Stimulated activated CD4-positive, alpha-beta T cell treated with anti-CD3 and anti-CD28 coated beads, Interleukin-4, amount 100 ng/mL, for 48 hours (primary cell): ENCODE measurements around the gene ABHD6.
A peak's percentile ranks its signal among the peaks of the same experiment; 100 is the strongest.
"Not testable (repeated sequence)": the region's sequence is repeated elsewhere in the genome, so short reads cannot be mapped to it uniquely, and the experiment has no call there.

Source experiments
- DNase-seq, 2 donors: peaks; one replicate each; pipeline ENCODE4 v3.0.0-alpha.2; 2020; ENCODE audit warnings: low read depth in 2 of 2

Gene ABHD6, protein sequence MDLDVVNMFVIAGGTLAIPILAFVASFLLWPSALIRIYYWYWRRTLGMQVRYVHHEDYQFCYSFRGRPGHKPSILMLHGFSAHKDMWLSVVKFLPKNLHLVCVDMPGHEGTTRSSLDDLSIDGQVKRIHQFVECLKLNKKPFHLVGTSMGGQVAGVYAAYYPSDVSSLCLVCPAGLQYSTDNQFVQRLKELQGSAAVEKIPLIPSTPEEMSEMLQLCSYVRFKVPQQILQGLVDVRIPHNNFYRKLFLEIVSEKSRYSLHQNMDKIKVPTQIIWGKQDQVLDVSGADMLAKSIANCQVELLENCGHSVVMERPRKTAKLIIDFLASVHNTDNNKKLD

DNA sequence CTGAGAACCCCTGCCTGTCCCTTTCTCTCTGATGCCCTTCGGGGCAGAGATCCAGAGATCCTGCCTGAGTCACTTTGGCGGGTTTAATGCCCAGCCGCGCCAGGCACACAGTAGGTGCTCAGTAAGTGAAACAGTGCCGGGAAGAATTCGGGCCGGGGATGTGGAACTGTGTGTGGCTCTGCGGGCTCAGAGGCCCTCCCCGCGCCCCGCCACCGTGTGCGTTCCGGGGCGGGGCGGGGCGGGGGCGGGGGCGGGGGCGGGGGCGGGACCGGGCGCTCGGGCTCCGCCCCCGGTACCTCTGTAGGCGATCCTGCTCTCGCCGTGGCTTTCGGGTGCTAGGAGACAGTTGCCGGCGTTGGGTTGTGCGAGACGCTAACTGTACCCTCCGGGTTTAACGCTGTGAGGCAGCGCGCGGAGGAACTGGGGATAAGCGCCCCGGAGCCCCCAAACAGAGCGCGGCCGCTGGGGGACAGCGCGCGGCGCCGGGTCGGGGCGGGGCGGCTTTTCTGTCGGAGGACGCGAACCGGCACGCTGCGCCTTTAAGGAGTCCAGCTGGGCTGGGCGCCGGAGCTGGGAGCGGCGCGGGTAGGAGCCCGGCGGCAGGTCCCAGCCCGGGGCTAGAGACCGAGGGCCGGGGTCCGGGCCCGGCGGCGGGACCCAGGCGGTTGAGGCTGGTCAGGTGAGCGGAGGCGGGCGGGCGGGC, at the start of gene ABHD6:
Gene ABHD6, plus strand, starts transcription at position 555 of the 703 bp plus-strand sequence. CDS start 18,795 bp downstream, outside the sequence.
- peak; percentile 73 to 81 for DNase-seq

DNA sequence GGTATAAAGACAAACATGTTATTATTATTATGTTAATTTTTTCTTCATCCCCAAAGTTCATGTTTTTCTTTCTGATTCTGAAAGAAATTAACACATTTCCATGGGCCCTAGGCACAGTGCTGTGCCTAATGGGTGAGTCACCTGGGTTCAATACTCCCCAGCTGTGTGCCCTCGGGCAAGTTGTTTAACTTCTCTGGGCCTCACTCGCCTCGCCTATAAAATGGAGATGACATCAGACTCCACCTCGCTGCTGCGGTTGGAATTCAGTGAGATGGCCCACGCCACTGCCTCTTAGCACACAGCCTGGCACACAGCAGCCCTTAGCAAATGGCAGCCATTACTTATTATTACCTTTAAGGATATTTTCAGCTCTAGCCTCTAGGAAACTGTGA, 49.4 kb upstream of the ABHD6 start:
- DNase-seq: no peak

DNA sequence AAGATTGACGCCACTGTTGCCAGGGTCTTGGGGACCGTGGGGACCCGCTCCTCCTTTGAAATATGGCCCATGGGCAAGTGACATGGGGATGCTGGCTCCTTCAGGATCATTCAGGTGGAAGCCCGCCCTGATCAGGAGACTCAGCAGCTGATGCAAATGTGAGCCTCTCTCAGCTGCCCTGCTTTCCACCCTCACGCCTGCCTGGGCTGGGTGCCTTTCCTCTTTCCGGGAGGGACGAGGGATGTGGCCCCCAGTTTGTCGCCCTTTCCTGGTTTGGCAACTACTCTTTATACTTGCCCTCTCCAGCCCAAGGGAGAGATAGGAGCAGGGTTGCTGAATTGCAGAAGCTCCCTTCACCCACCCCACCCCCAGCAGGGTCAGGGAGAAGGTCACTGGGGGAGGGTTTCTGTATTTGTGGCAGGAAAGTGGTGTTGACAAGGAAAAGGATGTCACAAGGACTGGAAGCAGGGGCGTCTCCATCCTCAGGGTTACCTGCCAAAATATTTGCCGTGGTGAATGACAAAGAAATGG, 48.6 kb upstream of the ABHD6 start:
- no peak for DNase-seq

DNA sequence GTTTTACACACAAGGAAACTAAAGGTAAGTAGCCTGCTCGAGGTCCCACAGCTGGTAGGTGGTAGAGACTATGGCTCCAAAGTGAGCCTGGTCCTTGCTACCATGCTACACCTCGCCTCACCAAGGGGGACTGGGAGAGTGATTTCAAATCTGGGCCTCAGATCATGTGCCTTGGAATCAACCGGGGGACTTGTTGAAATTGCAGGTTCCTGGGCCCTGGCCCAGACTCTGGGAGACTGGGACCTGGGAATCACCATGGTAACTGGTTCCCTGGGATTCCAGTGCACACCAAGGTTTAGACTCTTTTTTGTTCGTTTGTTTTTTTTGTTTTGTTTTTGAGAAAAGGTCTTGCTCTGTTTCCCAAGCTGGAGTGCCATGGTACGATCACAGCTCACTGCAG, 47.9 kb upstream of the ABHD6 start:
- DNase-seq: no peak

DNA sequence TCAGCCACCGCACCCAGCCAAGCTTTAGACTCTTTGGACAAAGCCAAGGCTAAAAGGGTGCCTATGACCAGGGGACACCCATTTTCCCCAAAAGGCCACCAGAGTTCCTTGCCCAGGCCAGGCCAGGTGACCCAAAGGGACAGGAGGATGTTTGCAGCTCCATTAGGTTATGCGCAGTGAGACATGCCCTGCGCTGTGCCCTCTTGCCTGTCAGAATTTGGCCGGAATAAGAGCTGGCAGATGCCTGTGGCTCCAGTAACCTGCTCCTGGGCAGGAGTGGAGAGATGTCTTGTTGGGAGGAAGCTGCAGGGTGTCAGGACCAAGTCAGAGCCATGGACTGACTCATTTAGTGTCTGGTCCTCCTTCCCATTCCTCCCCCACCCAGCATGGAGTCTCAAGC, 47.3 kb upstream of the ABHD6 start:
- DNase-seq: no peak

DNA sequence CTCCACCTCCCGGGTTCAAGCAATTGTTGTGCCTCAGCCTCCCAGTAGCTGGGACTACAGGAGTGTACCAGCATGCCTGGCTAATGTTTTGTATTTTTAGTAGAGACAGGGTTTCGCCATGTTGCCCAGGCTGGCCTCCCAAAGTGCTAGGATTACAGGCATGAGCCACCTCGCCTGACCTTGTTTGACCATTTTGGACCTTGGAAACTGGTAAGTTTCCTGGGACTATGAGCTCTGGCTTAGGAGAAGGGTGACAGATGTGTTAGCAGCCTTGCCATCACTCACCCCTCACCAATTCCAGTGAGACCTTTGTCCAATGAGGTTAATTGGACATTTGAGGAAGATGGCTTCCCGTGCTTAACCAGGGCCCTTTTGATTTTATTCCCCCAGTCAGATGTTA, 46.7 kb upstream of the ABHD6 start:
- DNase-seq: no peak

DNA sequence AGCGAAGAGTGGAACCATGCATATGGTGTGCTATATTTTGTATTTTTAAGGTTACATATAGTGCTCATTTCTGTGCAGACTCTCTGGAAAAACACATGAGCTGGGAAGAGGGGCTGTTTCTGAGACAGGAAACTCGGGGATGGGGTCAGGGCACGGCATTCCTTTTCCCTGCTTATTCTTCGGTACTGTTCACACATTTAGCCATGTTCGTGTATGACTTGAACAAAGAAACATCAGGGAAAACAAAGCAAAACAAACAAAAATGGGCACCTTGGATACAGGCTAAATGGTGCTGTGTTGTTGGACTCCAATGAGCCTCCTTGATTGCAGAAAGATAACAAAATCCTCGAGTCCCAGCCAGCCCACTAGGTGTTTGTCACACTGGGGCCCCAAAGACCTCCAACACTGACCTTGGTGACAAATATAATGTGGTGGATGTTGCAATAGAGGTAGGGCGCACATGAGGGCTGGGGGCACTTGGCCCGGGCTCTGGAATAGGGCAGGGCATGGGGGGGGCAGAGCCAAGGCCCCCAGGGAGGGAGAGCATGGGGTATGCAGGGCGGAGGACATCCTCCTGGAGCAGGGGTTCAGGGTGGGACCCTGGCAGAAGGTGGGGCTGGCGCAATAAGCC, 46.1 kb upstream of the ABHD6 start:
- no peak for DNase-seq

DNA sequence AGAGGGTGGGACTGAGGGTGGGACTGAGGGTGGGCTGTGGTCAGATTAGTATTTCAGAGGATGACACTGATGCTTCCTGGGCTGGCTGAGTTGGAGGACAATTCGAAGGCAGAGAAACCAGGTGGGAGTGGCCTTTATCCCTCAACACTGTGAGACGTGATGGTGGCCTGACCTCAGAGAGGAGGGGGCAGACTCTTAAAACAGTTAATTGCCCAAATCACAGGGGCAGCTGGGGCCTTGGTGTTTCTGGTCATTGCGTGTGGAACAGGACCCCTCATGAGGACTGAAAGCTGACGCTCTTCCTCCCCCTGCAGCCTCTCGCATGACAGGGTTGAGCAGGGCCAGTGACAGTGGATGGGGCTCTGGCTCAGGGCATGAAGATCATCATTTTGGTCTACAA, 45.5 kb upstream of the ABHD6 start:
- DNase-seq: no peak

DNA sequence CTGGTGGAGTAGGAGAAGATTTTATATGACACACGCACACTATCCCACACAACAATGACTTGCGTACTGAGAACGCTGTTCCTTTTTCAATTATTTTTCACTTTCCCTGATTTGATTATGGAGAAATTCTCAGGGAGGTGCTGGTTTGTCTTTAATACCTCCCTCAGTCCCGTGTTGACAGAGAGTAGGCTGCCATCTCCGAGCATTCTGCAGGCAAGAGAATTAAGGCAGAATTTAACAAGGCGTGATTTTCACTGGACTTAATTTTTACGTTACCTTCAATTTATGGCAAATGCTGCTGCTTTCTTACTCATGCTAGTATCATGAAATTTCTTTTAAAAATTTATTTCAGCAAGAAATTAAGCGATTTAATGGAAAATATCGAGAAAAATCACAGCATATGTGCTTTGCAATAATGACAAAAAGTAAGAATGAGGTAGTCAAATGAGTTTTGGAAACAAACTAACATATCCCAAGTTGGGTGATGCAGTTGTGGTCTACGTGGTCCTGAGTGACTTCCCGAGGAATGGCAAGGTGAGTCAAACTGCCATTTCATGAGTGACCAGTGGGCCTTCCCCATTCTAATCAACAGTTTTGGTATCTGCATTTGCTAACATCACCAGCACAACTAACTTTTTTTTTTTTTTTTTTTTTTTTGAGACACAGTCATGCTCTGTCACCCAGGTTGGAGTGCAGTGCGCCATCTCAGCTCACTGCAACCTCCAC, 43.7 kb upstream of the ABHD6 start:
- DNase-seq: no peak

DNA sequence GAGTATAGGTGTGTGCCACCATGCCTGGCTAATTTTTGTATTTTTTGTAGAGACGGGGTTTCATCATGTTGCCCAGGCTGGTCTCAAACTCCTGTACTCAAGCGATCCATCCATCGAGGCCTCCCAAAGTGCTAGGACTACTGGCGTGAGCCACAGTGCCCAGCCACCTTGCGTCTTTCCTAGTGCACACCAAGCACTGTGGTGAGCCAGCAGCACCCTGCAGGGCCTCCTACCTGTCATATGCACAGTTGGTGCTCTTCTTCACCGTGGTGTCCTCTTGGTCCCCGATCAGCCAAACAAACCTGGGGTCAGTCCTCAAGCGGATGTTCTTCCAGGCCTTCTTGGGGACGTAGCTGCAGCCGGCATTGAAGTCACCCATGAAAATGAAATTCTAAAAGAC, 40.0 kb upstream of the ABHD6 start:
- DNase-seq: no peak

DNA sequence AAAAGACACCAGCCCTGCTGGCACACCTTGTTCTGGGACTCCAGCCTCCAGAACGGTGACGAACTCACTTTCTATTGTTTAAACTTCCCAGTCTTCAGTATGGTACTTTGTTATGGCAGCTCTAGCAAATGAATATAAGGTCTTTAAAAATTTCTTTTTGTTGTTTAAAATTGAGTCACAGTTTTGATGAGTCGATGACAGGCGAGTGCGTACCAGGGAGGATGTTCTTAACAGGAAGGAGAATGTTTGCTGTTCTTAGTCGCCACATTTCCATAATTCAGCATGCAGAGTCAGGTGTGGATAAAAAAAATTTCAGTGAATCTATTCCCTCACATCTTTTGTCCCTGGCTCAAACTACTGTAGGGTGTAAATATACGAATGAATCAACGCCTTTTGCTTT, 39.2 kb upstream of the ABHD6 start:
- no peak for DNase-seq

DNA sequence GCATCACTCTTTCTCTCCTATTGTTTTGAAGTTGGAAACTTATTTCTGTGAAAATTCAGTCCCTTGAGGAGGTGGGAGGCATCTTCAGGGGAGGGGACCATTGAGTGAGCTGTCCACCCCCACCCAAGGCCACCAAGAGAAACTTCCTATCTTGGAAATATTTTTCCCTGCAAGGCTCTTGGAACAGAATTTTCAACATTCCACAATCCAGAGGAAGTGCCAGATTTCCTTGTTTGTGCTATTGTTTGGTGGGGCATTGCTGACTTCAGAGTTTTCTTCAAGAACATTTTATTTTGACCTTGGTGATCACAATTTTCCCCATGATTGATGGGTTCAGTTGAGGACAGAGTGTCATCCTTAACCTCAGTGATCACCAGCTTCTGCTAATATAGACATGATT, 38.8 kb upstream of the ABHD6 start:
- no peak for DNase-seq

DNA sequence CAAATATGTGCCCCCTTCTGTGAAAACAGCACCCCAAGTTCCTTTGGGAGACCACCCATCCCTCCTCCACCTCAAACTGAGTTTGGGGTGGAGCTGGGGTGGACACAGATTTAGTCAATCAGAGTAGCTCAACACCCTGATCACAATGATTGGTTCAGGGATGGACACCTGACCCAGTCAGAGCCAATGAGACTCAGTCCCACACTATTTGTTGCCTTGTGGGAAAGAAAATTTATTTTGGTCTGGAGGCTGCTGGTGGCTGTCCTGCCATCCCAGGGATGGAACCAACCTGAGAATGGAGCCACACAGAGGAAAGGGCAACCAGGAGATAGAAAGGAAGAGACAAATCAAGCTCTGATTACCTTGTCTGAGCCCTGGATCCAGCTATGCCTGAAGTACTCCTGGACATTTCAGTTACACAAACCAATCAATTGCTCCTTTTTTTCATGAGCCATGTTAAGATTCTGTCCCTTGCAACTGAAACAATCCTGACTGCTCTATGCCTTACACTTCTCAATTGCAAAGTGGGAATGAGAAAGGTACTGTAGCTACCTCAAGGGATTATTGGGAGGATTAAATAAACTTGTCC, 37.4 kb upstream of the ABHD6 start:
- no peak for DNase-seq

DNA sequence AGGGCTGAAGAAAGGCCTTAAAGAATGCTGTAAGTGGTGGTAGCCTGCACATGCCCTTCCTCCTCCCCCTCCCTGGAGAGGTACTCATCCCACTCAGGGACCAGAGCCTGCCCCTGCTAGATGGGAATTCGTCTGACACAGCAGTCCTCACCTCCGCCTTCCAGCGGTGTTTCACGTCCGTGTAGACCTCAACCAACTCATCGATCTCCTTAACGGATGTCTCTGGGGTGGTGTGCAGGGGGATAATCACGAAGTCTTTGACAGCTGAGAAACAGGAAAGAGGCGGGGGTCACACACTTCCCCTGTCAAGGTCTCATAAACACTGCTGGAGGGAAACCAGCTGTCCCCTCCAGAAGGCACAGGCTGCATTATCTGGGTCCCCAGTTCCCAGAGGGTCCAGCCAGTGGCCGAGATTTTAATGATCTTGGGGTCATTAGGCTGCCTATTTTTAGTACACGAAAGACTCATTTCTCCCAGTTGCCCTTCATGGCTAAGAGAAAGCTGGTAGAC, 36.7 kb upstream of the ABHD6 start:
- no peak for DNase-seq

DNA sequence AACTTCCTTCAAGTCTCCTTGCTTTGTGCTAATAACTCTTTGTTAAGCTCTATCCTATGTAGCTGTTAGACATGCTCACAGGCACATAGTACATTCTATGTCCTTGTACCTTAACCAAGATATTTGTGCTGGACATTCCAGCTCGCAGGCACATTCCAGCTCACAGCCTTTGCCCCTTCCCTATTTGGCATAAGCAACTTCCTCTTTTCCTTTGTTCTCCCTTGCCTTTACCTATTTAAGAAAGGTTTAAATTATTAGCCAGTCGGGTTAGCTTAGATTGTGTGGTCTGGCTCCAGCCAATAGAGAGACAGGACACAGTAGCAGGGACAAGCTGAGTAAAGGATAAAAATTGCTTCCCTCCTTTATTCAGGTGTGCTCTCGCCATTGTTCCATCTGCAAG, 36.1 kb upstream of the ABHD6 start:
- DNase-seq: not testable (repeated sequence)

DNA sequence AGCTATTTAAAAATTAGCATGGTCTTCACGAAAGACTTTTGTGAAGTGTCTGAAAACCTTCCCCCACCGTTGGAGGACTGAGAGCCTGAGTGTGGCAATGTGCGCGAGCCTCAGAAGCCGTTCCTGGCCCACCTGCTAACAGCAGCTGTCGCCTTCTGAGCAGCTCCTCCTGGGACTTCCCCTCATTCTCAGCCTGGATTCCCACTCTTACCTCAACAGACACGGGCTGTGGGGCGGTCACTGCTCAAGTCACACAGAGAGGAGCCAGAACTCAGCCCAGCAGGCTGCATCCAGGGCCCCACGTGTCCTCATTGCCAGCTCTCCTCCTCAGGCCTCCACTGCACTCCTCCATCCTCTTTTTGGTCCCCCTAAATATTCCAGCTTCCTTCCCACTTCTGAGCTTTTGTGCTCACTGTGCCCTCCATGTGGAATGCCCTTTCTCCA, 34.7 kb upstream of the ABHD6 start:
- no peak for DNase-seq

DNA sequence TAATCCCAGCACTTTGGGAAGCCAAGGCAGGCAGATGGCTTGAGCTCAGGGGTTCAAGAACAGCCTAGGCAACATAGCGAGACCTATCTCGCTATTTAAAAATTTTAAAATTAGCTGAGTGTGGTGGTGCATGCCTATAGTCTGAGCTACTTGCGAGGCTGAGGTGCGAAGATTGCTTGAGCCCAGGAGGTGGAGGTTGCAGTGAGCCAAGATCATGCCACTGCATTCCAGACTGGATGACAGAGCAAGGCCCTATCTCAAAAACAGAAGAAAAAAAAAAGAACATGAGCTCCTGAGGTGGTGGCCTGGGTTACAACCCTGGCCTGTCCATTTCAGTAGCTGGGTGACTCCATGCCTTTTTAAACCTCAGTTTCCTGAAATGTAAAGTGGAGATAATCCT, 34.1 kb upstream of the ABHD6 start:
- no peak for DNase-seq

DNA sequence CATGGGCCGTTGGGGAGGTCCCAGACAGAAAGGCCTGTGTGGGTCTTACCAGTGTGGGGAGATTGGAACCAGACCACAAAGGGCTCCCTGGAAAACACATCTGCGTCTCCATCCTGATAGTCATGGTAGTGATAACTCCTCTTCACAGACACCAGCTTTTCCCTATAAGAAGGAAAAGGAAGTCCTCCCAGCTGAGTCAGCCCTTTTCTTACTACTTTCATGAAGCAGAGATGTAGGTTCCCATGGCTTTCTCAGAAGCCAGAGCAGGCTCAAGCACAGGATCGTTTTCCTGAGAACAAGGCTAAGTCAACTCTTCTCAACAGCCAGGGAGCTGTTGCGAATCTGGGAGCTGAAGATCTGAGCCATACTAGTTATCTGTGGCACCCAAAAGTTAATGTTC, 32.9 kb upstream of the ABHD6 start:
- DNase-seq: no peak

DNA sequence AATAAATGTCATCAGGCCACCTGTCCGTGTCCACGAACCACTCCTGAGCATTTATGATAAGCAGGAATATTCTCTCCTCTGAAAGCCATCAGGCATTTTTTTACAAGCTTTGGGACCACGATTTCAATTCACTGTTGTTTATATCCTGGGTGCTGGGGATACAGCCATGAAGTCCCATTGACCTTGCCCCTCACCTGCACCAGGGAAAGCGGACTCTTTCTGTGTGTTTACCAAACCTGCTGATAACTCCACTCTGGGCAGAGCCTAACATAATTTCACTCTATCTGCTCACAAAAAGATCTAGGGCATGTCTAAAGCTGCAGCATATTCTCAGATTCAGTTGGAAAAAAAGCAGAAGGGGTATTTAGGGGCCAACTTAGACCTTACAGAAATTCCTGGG, 31.6 kb upstream of the ABHD6 start:
- no peak for DNase-seq

DNA sequence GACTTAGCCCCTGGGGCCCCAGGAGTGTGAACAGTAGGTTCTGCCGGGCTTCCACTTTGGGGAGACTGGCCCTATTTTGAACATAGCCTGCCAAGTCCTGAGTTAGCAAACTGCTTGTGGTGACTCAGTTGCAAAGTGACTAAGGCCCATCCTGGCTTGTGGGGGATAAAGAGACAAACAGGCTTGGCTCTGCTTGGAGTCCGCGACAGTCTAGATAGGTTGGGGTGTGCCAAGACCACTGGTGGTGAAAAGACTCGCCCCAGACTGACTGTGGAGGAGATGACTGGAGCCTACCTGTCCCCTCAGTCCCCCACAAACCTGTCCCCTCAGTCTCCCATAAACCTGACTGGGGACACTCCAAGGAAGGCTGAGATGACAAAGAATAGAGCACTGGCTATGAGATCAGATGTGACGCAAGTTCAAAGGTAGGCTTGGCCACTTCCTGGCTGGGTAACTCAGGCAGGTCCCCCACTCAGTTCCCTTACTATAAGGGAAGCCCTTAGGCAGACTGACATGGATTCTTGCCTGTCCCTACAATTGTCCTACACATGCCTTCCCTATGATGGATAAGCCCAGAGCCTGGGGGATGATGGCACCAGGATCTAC, 31.1 kb upstream of the ABHD6 start:
- DNase-seq: peak; percentile 6 to 30

DNA sequence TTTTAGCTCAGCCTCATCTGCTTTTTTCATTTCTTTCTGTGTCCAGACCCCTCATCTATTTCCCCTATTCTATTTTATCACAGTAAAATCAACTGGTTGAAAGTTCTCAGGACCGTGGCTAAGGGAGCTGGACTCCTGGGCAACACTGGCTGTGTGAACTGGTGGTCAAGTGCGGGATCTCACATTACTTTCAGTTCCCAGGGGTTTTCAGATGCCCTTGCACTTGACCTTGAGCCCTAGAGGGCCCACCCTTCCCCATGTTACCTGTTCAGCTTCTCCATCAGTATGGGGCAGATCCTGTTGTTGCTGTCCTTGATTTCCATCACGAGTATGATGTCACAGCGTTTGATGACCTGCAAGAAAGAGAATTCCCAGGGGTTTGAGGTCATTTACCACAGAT, 29.6 kb upstream of the ABHD6 start:
- no peak for DNase-seq
